GM23338 (cell line): ENCODE results near the gene ARMC8.

Experiments
- EZH2 ChIP-seq: fragments of 200-600 bp; sonication (generic); IDR thresholded peaks from one replicate; pipeline ENCODE4 v1.8.0; 2017; ENCODE audit warnings: antibody characterized with exemption, mild to moderate bottlenecking, low read depth; ENCODE audit not compliant: unreplicated experiment
- EZH2phosphoT487 ChIP-seq: fragments of 200-600 bp; sonication (generic); IDR thresholded peaks from one replicate; pipeline ENCODE4 v1.8.1; 2018; ENCODE audit warnings: antibody characterized with exemption; ENCODE audit not compliant: unreplicated experiment
- JUNB ChIP-seq: IDR thresholded peaks from one replicate; pipeline ENCODE4 v1.6.1; 2016; ENCODE audit warnings: antibody characterized with exemption; ENCODE audit not compliant: unreplicated experiment
- NANOG ChIP-seq: IDR thresholded peaks from 2 replicates; pipeline ENCODE4 v1.6.1; 2016; ENCODE audit warnings: antibody characterized with exemption, borderline replicate concordance
- POLR2AphosphoS5 ChIP-seq: IDR thresholded peaks from 2 replicates; pipeline ENCODE4 v1.6.1; 2016; ENCODE audit warnings: antibody characterized with exemption, low read depth
- ZNF114 ChIP-seq: fragments of 250-450 bp; sonication (Bioruptor Pico); IDR thresholded peaks from 2 replicates; pipeline ENCODE4 v1.5.0; 2020; ENCODE audit warnings: mild to moderate bottlenecking, moderate library complexity
- TF ChIP-seq, protein P1 (sequence below), 2 experiments: fragments of 200-600 bp in 1 of 2; sonication (generic) in 1 of 2; conservative IDR thresholded peaks; 2 replicates each; pipeline versions ENCODE4 v1.5.1 to v1.6.1; 2016 to 2017; ENCODE audit warnings: antibody characterized with exemption in 2 of 2, low read depth in 2 of 2, mild to moderate bottlenecking in 2 of 2, moderate library complexity in 1 of 2
- TF ChIP-seq, protein P2 (sequence below): IDR thresholded peaks from one replicate; pipeline ENCODE4 v1.6.1; 2018; ENCODE audit warnings: antibody characterized with exemption; ENCODE audit not compliant: unreplicated experiment
- TF ChIP-seq, protein P3 (sequence below): IDR thresholded peaks from 2 replicates; pipeline ENCODE4 v1.6.1; 2016; ENCODE audit warnings: antibody characterized with exemption
- TF ChIP-seq, protein P4 (sequence below): fragments of 250-450 bp; sonication (Bioruptor Pico); IDR thresholded peaks from 2 replicates; pipeline ENCODE4 v1.5.0; 2020; ENCODE audit warnings: mild to moderate bottlenecking, moderate library complexity

DNA sequence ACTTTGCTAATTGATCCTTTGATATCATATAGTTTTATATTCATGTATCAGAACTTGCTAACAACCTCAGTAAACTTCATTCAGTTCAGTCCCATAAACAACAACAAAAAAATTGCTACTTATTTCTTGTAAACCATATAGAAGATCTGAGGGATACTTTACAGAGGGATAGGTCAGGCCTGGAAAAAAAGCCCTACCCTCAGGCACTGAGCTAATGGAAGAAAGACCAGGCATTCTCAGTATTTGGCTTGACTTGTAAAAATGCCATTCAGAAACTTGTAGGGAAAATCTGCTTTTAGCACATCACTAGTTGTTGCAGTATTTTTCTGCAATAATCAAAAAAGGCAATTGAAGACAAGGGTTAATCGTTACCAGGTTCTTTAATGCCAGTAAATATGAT is 33.1 kb downstream of the ARMC8 start:
- TF ChIP-seq, protein P1, sequence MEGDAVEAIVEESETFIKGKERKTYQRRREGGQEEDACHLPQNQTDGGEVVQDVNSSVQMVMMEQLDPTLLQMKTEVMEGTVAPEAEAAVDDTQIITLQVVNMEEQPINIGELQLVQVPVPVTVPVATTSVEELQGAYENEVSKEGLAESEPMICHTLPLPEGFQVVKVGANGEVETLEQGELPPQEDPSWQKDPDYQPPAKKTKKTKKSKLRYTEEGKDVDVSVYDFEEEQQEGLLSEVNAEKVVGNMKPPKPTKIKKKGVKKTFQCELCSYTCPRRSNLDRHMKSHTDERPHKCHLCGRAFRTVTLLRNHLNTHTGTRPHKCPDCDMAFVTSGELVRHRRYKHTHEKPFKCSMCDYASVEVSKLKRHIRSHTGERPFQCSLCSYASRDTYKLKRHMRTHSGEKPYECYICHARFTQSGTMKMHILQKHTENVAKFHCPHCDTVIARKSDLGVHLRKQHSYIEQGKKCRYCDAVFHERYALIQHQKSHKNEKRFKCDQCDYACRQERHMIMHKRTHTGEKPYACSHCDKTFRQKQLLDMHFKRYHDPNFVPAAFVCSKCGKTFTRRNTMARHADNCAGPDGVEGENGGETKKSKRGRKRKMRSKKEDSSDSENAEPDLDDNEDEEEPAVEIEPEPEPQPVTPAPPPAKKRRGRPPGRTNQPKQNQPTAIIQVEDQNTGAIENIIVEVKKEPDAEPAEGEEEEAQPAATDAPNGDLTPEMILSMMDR (conservative IDR thresholded peaks at IDR 0.05; ENCODE audit: low read depth in 2 of 2): no peak
- no peak for TF ChIP-seq POLR2AphosphoS5
- no peak for TF ChIP-seq EZH2
- TF ChIP-seq, protein P2, sequence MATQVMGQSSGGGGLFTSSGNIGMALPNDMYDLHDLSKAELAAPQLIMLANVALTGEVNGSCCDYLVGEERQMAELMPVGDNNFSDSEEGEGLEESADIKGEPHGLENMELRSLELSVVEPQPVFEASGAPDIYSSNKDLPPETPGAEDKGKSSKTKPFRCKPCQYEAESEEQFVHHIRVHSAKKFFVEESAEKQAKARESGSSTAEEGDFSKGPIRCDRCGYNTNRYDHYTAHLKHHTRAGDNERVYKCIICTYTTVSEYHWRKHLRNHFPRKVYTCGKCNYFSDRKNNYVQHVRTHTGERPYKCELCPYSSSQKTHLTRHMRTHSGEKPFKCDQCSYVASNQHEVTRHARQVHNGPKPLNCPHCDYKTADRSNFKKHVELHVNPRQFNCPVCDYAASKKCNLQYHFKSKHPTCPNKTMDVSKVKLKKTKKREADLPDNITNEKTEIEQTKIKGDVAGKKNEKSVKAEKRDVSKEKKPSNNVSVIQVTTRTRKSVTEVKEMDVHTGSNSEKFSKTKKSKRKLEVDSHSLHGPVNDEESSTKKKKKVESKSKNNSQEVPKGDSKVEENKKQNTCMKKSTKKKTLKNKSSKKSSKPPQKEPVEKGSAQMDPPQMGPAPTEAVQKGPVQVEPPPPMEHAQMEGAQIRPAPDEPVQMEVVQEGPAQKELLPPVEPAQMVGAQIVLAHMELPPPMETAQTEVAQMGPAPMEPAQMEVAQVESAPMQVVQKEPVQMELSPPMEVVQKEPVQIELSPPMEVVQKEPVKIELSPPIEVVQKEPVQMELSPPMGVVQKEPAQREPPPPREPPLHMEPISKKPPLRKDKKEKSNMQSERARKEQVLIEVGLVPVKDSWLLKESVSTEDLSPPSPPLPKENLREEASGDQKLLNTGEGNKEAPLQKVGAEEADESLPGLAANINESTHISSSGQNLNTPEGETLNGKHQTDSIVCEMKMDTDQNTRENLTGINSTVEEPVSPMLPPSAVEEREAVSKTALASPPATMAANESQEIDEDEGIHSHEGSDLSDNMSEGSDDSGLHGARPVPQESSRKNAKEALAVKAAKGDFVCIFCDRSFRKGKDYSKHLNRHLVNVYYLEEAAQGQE: no peak
- no peak for TF ChIP-seq EZH2phosphoT487
- no peak for TF ChIP-seq ZNF114 (CRISPR knock-in tag)
- TF ChIP-seq NANOG: no peak
- no peak for TF ChIP-seq JUNB
- TF ChIP-seq, protein P3, sequence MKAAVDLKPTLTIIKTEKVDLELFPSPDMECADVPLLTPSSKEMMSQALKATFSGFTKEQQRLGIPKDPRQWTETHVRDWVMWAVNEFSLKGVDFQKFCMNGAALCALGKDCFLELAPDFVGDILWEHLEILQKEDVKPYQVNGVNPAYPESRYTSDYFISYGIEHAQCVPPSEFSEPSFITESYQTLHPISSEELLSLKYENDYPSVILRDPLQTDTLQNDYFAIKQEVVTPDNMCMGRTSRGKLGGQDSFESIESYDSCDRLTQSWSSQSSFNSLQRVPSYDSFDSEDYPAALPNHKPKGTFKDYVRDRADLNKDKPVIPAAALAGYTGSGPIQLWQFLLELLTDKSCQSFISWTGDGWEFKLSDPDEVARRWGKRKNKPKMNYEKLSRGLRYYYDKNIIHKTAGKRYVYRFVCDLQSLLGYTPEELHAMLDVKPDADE: no peak
- TF ChIP-seq, protein P4, sequence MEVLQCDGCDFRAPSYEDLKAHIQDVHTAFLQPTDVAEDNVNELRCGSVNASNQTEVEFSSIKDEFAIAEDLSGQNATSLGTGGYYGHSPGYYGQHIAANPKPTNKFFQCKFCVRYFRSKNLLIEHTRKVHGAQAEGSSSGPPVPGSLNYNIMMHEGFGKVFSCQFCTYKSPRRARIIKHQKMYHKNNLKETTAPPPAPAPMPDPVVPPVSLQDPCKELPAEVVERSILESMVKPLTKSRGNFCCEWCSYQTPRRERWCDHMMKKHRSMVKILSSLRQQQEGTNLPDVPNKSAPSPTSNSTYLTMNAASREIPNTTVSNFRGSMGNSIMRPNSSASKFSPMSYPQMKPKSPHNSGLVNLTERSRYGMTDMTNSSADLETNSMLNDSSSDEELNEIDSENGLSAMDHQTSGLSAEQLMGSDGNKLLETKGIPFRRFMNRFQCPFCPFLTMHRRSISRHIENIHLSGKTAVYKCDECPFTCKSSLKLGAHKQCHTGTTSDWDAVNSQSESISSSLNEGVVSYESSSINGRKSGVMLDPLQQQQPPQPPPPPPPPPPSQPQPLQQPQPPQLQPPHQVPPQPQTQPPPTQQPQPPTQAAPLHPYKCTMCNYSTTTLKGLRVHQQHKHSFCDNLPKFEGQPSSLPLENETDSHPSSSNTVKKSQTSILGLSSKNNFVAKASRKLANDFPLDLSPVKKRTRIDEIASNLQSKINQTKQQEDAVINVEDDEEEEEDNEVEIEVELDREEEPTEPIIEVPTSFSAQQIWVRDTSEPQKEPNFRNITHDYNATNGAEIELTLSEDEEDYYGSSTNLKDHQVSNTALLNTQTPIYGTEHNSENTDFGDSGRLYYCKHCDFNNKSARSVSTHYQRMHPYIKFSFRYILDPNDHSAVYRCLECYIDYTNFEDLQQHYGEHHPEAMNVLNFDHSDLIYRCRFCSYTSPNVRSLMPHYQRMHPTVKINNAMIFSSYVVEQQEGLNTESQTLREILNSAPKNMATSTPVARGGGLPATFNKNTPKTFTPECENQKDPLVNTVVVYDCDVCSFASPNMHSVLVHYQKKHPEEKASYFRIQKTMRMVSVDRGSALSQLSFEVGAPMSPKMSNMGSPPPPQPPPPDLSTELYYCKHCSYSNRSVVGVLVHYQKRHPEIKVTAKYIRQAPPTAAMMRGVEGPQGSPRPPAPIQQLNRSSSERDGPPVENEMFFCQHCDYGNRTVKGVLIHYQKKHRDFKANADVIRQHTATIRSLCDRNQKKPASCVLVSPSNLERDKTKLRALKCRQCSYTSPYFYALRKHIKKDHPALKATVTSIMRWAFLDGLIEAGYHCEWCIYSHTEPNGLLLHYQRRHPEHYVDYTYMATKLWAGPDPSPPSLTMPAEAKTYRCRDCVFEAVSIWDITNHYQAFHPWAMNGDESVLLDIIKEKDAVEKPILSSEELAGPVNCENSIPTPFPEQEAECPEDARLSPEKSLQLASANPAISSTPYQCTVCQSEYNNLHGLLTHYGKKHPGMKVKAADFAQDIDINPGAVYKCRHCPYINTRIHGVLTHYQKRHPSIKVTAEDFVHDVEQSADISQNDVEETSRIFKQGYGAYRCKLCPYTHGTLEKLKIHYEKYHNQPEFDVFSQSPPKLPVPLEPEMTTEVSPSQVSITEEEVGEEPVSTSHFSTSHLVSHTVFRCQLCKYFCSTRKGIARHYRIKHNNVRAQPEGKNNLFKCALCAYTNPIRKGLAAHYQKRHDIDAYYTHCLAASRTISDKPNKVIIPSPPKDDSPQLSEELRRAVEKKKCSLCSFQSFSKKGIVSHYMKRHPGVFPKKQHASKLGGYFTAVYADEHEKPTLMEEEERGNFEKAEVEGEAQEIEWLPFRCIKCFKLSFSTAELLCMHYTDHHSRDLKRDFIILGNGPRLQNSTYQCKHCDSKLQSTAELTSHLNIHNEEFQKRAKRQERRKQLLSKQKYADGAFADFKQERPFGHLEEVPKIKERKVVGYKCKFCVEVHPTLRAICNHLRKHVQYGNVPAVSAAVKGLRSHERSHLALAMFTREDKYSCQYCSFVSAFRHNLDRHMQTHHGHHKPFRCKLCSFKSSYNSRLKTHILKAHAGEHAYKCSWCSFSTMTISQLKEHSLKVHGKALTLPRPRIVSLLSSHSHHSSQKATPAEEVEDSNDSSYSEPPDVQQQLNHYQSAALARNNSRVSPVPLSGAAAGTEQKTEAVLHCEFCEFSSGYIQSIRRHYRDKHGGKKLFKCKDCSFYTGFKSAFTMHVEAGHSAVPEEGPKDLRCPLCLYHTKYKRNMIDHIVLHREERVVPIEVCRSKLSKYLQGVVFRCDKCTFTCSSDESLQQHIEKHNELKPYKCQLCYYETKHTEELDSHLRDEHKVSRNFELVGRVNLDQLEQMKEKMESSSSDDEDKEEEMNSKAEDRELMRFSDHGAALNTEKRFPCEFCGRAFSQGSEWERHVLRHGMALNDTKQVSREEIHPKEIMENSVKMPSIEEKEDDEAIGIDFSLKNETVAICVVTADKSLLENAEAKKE (CRISPR knock-in tag): no peak
